HG02642 (cell line): ENCODE results near the gene APLP1.

ENCODE experiments used
- ATAC-seq: cut with Tn5 transposase; IDR thresholded peaks from one replicate; pipeline ENCODE4 v1.9.1; 2021; ENCODE audit warnings: mild to moderate bottlenecking; ENCODE audit not compliant: unreplicated experiment, poor library complexity

Gene APLP1

GRCh38 chr19:35851213-35852028, 17.0 kb upstream of the APLP1 start:
- ATAC-seq: no peak

DNA sequence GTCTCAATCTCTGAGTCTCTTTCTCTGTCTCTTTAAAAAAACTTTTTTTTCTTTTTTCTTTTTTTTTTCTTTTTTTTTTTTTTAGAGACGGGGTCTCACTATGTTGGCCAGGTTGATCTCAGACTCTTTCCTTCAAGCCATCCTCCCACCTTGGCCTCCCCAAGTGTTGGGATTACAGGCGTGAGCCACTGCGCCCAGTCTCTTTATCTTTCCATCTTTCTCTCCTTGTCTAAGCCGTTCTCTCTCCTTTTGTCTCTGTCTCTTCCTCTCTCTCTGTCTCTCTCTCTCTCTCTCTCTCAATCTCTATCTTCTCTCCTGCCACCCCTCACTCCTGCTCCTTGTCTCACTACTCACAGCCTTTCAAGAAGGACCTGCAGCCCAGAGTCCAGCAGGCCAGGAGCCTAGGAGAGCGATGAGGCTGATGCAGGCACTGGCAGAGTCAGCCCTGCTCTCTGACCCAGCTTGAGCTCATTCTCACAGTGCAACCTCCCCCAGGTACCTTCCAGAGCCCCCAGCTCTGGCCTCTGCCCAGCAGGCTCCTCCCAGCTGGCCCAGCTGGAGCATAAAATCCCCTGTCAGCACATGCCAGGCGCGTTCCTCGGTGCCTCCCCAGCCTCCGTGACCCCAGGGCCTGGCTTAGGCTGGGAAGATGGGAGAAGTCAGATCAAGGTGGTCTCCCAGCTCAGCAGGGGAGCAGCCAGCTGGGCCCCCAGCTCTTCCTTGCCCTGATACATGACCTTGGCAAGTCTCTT, 16.2 kb upstream of the APLP1 start, which contains the start of gene NPHS1:
TSS of gene NPHS1 (minus strand) at position 476 of the 752 bp plus-strand sequence. CDS start 667 bp downstream, outside the sequence.
- no peak for ATAC-seq

GRCh38 chr19:35853038-35853756, 15.2 kb upstream of the APLP1 start:
- ATAC-seq: no peak

GRCh38 chr19:35856546-35857149, 11.7 kb upstream of the APLP1 start, which contains the start of gene KIRREL2:
Gene KIRREL2 (plus strand): TSS chr19:35856911. CDS start chr19:35857120, 209 bp downstream.
- ATAC-seq: no peak

- no peak for ATAC-seq
Measured at GRCh38 chr19:35858311-35858710, 10.1 kb upstream of the APLP1 start.

DNA sequence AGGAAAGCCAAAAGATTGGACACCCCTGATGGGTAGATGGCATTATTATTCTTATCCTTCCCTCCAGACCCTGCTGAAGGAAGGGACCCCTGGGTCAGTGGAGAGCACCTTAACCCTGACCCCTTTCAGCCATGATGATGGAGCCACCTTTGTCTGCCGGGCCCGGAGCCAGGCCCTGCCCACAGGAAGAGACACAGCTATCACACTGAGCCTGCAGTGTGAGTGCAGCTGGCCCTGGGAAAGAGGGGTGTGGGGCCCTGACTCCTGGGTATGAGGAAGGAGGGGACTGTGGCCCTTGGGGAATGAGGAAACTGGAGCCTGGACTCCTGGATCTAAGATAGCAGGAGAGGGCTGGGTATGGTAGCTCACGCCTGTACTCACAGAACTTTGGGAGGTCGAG, 9.0 kb upstream of the APLP1 start:
- ATAC-seq: no peak

DNA sequence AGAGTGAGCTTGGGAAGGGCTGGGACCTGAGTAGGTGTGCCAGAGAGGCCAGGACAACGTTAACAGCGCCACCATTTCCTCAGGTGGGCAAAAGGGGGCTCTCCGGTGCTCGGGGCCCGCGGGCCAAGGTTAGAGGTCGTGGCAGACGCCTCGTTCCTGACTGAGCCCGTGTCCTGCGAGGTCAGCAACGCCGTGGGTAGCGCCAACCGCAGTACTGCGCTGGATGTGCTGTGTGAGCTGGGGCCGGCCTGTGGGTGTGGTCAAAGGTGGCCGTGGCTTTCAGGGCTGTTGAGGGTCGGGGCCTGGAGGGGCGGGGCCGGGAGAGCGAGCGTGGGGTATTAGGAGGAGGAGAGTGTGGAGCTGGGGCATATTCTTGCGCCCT, 7.9 kb upstream of the APLP1 start:
- no peak for ATAC-seq

- ATAC-seq: no peak
Measured at GRCh38 chr19:35860818-35861639, 7.3 kb upstream of the APLP1 start.

DNA sequence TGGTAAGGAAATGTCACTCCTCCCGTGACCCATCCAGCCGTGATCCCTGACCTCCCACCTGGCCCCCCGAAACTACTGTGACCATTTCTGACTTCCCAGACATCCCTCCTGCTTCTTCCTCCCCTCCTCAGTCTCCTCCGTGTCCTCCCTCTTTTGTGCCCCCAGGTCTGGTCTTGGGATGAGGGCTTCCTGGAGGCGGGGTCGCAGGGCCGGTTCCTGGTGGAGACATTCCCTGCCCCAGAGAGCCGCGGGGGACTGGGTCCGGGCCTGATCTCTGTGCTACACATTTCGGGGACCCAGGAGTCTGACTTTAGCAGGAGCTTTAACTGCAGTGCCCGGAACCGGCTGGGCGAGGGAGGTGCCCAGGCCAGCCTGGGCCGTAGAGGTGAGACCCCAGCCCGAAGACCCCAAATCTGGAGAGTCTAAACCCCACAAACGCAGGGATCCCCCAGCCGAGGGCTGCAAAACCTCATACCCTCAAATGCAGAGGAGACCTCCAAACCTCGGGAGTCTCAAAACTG, 6.7 kb upstream of the APLP1 start:
- ATAC-seq: no peak

DNA sequence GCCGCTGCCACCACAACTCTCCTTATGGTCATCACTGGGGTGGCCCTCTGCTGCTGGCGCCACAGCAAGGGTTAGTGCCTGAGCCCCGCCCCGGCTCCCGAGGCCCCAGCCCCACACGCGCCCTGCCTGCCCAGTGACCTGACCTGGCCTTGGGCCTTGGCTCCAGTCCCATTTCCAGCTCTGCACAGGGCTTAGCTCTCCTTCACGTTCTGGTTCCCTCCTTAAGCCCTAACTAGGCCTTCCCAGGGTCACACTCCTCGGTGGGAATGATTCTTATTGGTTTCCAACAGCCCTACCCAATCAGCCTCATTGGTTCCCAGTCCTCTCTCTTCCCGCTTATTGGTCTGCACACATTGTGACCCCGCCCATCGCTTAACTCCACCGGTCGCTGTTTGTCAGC, 5.8 kb upstream of the APLP1 start:
- no peak for ATAC-seq

DNA sequence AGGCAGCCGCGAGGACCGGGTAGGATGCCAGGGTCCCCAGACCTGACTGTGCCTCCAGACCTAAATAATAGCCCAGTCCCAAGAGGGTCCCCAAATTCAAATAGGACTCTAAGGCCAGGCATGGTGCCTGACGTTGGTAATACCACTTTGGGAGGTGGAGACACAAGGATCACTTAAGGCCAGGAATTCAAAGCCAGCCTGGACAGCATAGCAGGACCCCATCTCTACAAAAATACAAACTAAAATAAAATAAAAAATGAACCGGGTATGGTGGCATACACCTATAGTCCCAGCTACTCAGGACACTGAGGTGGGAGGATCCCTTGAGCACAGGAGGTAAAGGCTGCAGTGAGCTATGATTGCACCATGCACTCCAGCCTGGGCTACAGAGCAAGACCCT, 5.4 kb upstream of the APLP1 start:
- ATAC-seq: no peak

GRCh38 chr19:35868823-35869326, 501 bp downstream of the APLP1 start:
- ATAC-seq: no peak

- peak; percentile 50 for ATAC-seq
Measured at GRCh38 chr19:35869327-35870123, 1.2 kb downstream of the APLP1 start.

GRCh38 chr19:35870124-35870736, 1.9 kb downstream of the APLP1 start:
- ATAC-seq: peak; percentile 27

- no peak for ATAC-seq
Measured at GRCh38 chr19:35870798-35871197, 2.4 kb downstream of the APLP1 start.

DNA sequence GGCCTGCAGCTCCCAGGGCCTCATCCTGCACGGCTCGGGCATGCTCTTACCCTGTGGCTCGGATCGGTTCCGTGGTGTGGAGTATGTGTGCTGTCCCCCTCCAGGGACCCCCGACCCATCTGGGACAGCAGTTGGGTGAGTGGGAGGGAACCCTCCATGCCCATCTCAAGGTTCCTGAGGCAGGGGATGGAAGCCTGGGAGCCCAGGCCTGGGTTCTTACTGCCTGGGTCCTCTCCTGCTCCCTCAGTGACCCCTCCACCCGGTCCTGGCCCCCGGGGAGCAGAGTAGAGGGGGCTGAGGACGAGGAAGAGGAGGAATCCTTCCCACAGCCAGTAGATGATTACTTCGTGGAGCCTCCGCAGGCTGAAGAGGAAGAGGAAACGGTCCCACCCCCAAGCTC, 3.2 kb downstream of the APLP1 start:
- no peak for ATAC-seq

DNA sequence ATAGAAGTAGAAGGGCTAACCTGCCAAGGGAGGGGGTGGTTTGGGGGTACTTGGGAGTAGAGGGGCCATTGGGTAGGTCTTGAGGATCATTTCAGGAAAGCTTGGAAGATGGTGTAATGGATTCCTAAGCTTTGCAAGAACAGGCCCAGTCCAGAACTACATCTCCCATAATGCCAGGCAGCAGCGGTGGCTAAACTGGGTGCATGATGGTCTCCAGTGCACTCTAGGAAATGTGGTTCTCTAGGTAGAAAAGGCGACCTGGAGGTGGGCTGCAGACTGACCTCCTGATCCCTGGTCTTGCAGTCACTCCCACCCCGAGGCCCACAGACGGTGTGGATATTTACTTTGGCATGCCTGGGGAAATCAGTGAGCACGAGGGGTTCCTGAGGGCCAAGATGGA, 3.8 kb downstream of the APLP1 start:
- ATAC-seq: no peak

DNA sequence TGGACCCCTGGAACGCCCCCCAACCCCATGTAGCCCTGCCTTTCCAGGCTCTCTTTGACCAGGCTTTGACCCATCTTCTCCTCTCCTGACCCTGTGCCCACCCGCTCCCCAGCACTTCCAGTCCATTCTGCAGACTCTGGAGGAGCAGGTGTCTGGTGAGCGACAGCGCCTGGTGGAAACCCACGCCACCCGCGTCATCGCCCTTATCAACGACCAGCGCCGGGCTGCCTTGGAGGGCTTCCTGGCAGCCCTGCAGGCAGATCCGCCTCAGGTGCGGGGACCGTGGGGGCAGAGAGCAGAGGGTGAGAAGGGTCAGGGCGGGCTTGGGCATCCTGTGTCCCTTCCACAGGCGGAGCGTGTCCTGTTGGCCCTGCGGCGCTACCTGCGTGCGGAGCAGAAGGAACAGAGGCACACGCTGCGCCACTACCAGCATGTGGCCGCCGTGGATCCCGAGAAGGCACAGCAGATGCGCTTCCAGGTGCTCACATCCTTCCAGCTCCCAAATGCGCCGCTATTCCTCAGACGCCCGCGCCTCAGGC, 6.1 kb downstream of the APLP1 start:
- no peak for ATAC-seq
